ENCODE results near the gene DAG1. TPM values are rescaled to one million over a fixed set of nuclear protein-coding genes. Genes with fewer than 3 reads are reported as not detected.

Gene DAG1
- polyA plus RNA-seq, 1 experiment, result 144 TPM

GRCh38 chr3:49469037-49469935 is 781 bp upstream of the DAG1 start:
- H3K27me3 ChIP-seq (ENCODE audit: control insufficient read depth, insufficient read depth, low read length), result no peaks in the 10 kb centered on the region
- POLR2A ChIA-PET, result interaction anchor here (0.5 to 1.1 kb wide), 5 partner anchors 9 to 129 kb away, joined by 3 to 5 read pairs (median 4); partner anchors contain the start of gene RHOA
- H3K4me3 ChIP-seq (ENCODE audit: low read depth, low read length), result peak overlapping the region; percentile 39
- 0 out of 2 replicates have a peak, but pooled peaks have one; percentile 2 for TF ChIP-seq CTCF (IDR thresholded peaks at IDR 0.05; ENCODE audit: insufficient read depth, low read depth, low read length)
- DNase-seq (ENCODE audit: low read depth), result peak; percentile 69
- CTCF ChIA-PET, result interaction anchor here (0.6 to 3.4 kb wide), 9 partner anchors 9 to 730 kb away, joined by 3 to 14 read pairs (median 4); no protein-coding TSS in a partner anchor
- H3K36me3 ChIP-seq (ENCODE audit: control insufficient read depth, insufficient read depth, low read length), result no peaks in the 10 kb centered on the region

DNA sequence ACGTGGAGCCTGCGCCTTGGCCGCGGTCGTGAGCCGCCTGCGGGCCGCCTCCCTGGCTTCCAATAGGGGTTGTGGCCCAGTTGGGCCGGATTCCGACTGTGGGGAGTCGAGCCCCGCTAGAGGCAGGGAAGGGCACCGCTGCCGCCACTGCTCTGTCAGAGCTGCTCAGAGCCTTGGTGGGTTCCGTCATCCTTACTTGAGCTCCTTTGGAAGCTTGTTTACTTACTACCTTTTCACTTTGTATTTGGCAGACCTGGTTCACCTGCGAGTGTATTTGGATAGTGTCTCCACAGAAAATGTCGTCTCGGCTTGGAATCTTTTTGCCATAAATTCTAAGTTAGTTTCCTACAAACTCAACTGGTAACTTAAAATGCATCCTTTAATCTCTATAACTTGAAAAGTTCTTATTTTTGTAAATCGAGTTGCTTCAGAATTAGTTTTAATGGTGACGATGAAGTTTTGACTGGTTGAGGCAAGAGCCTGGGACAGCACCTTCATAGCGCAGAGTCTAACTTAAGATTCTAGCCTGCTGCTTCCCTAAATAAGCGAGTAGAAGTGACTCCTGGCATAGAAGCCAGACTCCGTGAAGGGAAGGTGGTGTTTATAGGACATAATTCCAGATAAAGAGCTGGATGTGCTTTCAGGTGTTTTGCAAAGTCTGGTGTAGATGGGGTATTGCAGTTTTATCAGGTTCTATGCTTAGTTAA is 800 bp downstream of the DAG1 start:
- Histone ChIP-seq H3K27me3 (ENCODE audit: control insufficient read depth, insufficient read depth, low read length) (no peaks in the 10 kb centered on the region), H3K4me3 (ENCODE audit: low read depth, low read length) (peak overlapping the region; percentile 65), H3K36me3 (ENCODE audit: control insufficient read depth, insufficient read depth, low read length) (no peaks in the 10 kb centered on the region)
- no peak for DNase-seq (ENCODE audit: low read depth)
- ChIA-PET CTCF (interaction anchor here (1.4 to 3.4 kb wide), 5 partner anchors 9 to 69 kb away, joined by 4 to 14 read pairs (median 5); no protein-coding TSS in a partner anchor), POLR2A (no interaction called here)
- TF ChIP-seq CTCF (IDR thresholded peaks at IDR 0.05; ENCODE audit: insufficient read depth, low read depth, low read length), result 0 out of 2 replicates have a peak, but pooled peaks have one; percentile 12

DNA sequence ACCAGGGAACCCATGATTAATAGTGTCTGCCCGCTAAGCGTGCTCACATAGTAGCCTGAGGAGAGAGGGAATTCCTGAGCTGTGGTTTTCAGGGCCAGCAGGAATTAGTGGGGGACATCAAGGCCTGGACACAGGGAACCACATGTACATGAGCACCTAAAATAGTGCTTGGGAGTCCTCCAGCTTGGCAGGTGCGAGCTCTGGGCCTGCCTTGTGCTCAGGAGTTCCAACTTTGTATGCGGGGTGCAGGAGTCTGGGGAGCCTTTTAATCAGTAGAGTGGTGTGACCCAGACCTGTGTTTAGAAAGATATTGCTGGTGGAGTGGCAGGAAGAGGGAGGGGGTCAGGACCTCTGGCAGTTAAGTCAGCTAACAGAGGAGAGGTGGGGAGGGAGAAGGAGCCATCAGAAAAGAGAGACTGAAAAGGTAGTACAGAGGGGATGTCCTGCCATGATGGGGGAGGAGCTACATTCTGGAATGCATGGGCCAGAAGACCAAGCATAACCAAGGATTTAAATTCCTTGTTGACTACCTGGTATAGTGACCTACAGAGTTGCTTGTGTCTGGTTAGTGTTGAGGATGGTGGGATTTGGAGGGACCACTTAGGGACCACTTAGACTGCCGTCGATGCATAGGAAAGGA is 1.9 kb downstream of the DAG1 start:
- TF ChIP-seq CTCF (IDR thresholded peaks at IDR 0.05; ENCODE audit: insufficient read depth, low read depth, low read length), result no peak
- DNase-seq (ENCODE audit: low read depth), result no peak
- Histone ChIP-seq H3K36me3 (ENCODE audit: control insufficient read depth, insufficient read depth, low read length) (no peaks in the 10 kb centered on the region), H3K4me3 (ENCODE audit: low read depth, low read length) (no peak overlapping the region), H3K27me3 (ENCODE audit: control insufficient read depth, insufficient read depth, low read length) (no peaks in the 10 kb centered on the region)
- ChIA-PET POLR2A (interaction anchor here (0.6 kb wide), 2 partner anchors 89 to 640 kb away, joined by 3 read pairs; no protein-coding TSS in a partner anchor), CTCF (interaction anchor here (1.0 to 3.4 kb wide), 3 partner anchors 8 to 68 kb away, joined by 3 to 14 read pairs (median 4); no protein-coding TSS in a partner anchor)

DNA sequence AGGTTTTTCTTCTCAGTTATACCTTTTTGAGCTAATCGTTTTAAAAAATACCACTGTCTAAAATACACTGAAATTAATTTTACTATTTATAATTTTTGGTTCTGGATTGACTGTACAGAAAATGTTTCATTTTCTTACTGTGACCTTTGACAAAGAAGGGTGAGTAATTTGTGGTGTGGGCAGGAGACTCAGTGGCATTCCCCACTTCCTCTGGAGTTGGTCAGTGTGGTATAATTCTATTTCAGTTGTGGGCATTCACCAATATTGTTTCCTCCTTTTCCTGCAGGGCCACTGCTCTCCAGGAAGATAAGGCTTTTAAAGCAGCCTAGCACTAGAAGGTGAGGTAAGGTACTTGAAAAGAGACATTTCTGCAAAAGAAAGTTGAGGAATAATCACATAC is 6.5 kb downstream of the DAG1 start:
- Histone ChIP-seq H3K36me3 (ENCODE audit: control insufficient read depth, insufficient read depth, low read length) (peaks cover 1% of the 10 kb centered on the region), H3K4me3 (ENCODE audit: low read depth, low read length) (no peak overlapping the region), H3K27me3 (ENCODE audit: control insufficient read depth, insufficient read depth, low read length) (no peaks in the 10 kb centered on the region)
- ChIA-PET CTCF (no interaction called here), POLR2A (no interaction called here)
- no peak for TF ChIP-seq CTCF (IDR thresholded peaks at IDR 0.05; ENCODE audit: insufficient read depth, low read depth, low read length)
- DNase-seq (ENCODE audit: low read depth), result no peak
